Uterus (tissue), 4 donors: ENCODE measurements around the gene LMAN1L. TPM values are rescaled to one million over a fixed set of nuclear protein-coding genes. Genes with fewer than 3 reads are reported as not detected.

Experiments used
- DNase-seq, 2 donors: peaks; one replicate each; pipeline ENCODE4 v3.0.0-alpha.2; 2019 to 2020
- H3K27ac ChIP-seq, 2 donors: fragments of 200-600 bp; sonication (generic); 1 replicate in 1 of 2; 2 replicates in 1 of 2; pipeline ENCODE4 v1.5.1; 2016 to 2018
- H3K27me3 ChIP-seq, 2 donors: fragments of 200-600 bp; sonication (generic); one replicate each; pipeline ENCODE4 v1.5.1; 2018 to 2019; ENCODE audit warnings: control low read depth in 1 of 2
- H3K36me3 ChIP-seq, 2 donors: fragments of 200-600 bp; sonication (generic); one replicate each; pipeline ENCODE4 v1.5.1; 2019; ENCODE audit warnings: control low read depth in 1 of 2
- H3K4me1 ChIP-seq, 2 donors: fragments of 200-600 bp; sonication (generic); one replicate each; pipeline ENCODE4 v1.5.1; 2018 to 2019; ENCODE audit warnings: control low read depth in 1 of 2
- H3K4me3 ChIP-seq, 2 donors: fragments of 200-600 bp; sonication (generic); 1 replicate in 1 of 2; 2 replicates in 1 of 2; pipeline ENCODE4 v1.5.1; 2018 to 2019; ENCODE audit warnings: mild to moderate bottlenecking in 1 of 2
- H3K9me3 ChIP-seq, 2 donors: fragments of 200-600 bp; sonication (generic); one replicate each; pipeline ENCODE4 v1.5.1; 2019; ENCODE audit warnings: control low read depth in 1 of 2
- POLR2A ChIP-seq, 2 donors: fragments of 450-650 bp; IDR thresholded peaks; one replicate each; pipeline ENCODE4 v1.6.1; 2016; ENCODE audit warnings: antibody characterized with exemption in 2 of 2, mild to moderate bottlenecking in 1 of 2, moderate library complexity in 1 of 2
- intact Hi-C: fragments of 100-400 bp; cut with DNase I; formaldehyde crosslinking; loops from one replicate; pipeline ENCODE4 v1.15.1; 2023; ENCODE audit warnings: low total_unique reads
- total RNA-seq, 4 donors: library from RNA; depleted of rRNA in 3 of 4; stranded (reverse); fragments of >200 nt in 3 of 4; gene quantifications; one replicate each; pipeline versions ENCODE4 v1.1.0 to v1.2.4, GENCODE V29; 2014 to 2023
- TF ChIP-seq, protein P1 (sequence below), 4 experiments: fragments of 200-600 bp in 2 of 4; fragments of 450-650 bp in 2 of 4; sonication (generic) in 2 of 4; IDR thresholded peaks; one replicate each; pipeline ENCODE4 v1.5.1; 2016 to 2019; ENCODE audit warnings: antibody characterized with exemption in 4 of 4, mild to moderate bottlenecking in 2 of 4, moderate library complexity in 1 of 4
- donor health status: DM: yes; HTN: yes; CAD: no.

LMAN1L gene
- total RNA-seq, 4 donors from 2014 or later: 1.5 TPM; not detected in 3

- Histone ChIP-seq H3K4me3 (no peak overlapping the region), H3K27ac (no peak overlapping the region), H3K27me3 (no peaks in the 10 kb centered on the region), H3K36me3 (no peaks in the 10 kb centered on the region), H3K9me3 (no peaks in the 10 kb centered on the region), H3K4me1 (no peaks in the 10 kb centered on the region)
- TF ChIP-seq POLR2A (IDR thresholded peaks at IDR 0.05): no peak
- TF ChIP-seq, protein P1, sequence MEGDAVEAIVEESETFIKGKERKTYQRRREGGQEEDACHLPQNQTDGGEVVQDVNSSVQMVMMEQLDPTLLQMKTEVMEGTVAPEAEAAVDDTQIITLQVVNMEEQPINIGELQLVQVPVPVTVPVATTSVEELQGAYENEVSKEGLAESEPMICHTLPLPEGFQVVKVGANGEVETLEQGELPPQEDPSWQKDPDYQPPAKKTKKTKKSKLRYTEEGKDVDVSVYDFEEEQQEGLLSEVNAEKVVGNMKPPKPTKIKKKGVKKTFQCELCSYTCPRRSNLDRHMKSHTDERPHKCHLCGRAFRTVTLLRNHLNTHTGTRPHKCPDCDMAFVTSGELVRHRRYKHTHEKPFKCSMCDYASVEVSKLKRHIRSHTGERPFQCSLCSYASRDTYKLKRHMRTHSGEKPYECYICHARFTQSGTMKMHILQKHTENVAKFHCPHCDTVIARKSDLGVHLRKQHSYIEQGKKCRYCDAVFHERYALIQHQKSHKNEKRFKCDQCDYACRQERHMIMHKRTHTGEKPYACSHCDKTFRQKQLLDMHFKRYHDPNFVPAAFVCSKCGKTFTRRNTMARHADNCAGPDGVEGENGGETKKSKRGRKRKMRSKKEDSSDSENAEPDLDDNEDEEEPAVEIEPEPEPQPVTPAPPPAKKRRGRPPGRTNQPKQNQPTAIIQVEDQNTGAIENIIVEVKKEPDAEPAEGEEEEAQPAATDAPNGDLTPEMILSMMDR (IDR thresholded peaks at IDR 0.05): no peak
- no peak for DNase-seq
- intact Hi-C loops: no loop called here
Observed at GRCh38 chr15:74824976-74825375, 12.3 kb downstream of the LMAN1L start.

DNA sequence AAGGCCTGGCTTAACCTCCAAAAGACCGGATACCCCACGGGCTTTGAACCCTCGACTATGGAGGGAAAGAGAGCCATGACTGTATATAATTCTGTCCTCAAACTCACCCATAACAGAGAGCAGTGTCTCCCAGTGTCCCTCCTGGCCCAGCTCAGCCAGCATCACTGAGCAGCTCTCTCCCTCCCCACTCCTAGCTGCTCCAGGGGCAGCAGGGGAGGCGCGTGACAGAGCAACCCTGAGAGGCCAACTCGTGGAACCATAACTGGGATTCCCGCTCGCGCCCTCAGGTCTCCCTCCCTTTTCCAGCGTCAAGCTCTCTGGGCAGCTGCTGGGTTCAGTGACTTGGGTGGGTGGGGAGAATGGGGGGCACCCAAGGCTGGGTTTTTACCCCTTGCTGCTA lies 13.2 kb downstream of the LMAN1L start:
- no peaks in the 10 kb centered on the region for H3K4me1 ChIP-seq
- TF ChIP-seq POLR2A (IDR thresholded peaks at IDR 0.05): no peak
- TF ChIP-seq, protein P1 (IDR thresholded peaks at IDR 0.05): no peak
- H3K36me3 ChIP-seq: no peaks in the 10 kb centered on the region
- H3K27ac ChIP-seq: no peak overlapping the region
- no peak for DNase-seq
- H3K27me3 ChIP-seq: no peaks in the 10 kb centered on the region
- H3K4me3 ChIP-seq: no peak overlapping the region
- H3K9me3 ChIP-seq: no peaks in the 10 kb centered on the region
- intact Hi-C loops: no loop called here

GRCh38 chr15:74826364-74826819 lies 13.8 kb downstream of the LMAN1L start, which contains the start of gene CPLX3:
Gene CPLX3 (plus strand): TSS chr15:74826627. CDS start chr15:74826704, 77 bp downstream.
- Histone ChIP-seq H3K36me3 (no peaks in the 10 kb centered on the region), H3K9me3 (no peaks in the 10 kb centered on the region), H3K27ac (no peak within 1 kb of the TSS), H3K4me3 (no peak within 1 kb of the TSS), H3K27me3 (no peaks in the 10 kb centered on the region), H3K4me1 (no peaks in the 10 kb centered on the region)
- TF ChIP-seq, protein P1 (IDR thresholded peaks at IDR 0.05): no peak
- TF ChIP-seq POLR2A (IDR thresholded peaks at IDR 0.05): no peak
- DNase-seq: peak in 1 of 2 donors; percentile 34
- intact Hi-C loops: no loop called here

DNA sequence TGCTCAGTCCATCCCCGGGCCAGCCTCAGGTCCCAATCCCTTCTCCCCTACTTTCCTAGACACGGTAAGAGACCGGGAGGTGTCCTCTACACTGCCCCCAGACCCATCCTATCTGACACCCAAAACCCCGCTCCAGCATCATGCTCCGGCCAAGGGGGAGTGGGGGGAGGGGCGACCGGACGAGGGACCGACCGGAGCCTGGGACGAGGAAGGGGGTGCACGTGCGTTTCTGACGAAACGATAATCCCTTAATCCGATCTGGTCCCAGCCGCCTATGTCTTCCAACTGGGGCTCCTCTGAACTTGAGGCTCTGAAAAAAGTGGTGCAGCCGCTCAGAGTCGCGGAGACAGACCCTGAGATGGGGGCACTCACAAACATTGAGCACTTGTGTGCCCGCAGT lies 14.3 kb downstream of the LMAN1L start:
- H3K36me3 ChIP-seq: no peaks in the 10 kb centered on the region
- no peaks in the 10 kb centered on the region for H3K9me3 ChIP-seq
- no peaks in the 10 kb centered on the region for H3K27me3 ChIP-seq
- DNase-seq: no peak
- no peak overlapping the region for H3K27ac ChIP-seq
- TF ChIP-seq POLR2A (IDR thresholded peaks at IDR 0.05): no peak
- TF ChIP-seq, protein P1 (IDR thresholded peaks at IDR 0.05): no peak
- intact Hi-C loops: no loop called here
- H3K4me3 ChIP-seq: no peak overlapping the region
- H3K4me1 ChIP-seq: no peaks in the 10 kb centered on the region

DNA sequence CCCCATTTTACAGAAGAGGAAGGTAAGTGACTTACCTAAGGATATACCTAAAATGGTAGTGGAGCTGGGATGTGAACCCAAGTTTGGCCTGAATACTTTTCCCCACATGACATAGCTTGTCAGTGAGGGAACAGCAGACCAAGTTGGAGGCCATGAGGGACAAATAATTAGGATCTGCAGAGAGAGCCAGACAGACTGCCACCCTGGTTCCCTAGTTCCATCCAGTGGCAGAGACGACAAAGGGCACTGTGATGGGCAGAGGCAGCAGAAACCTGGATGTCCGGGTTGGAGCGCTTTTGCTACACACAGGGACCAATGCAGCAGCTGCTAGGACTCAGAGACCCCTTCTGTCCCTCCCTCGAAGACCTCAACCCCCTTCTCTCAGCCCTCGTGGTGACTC lies 15.0 kb downstream of the LMAN1L start:
- no peaks in the 10 kb centered on the region for H3K27me3 ChIP-seq
- intact Hi-C loops: no loop called here
- no peaks in the 10 kb centered on the region for H3K4me1 ChIP-seq

More for the DNA sequence above, 15.0 kb downstream of the LMAN1L start:
- TF ChIP-seq, protein P1 (IDR thresholded peaks at IDR 0.05): no peak
- no peak for TF ChIP-seq POLR2A (IDR thresholded peaks at IDR 0.05)
- Histone ChIP-seq H3K27ac (no peak overlapping the region), H3K4me3 (no peak overlapping the region), H3K36me3 (no peaks in the 10 kb centered on the region), H3K9me3 (no peaks in the 10 kb centered on the region)
- DNase-seq: no peak
